CD4-positive, alpha-beta T cell treated with Interleukin-15 for 1 hour (primary cell): ENCODE measurements around the gene MT1F.

ENCODE experiments used
- DNase-seq: peaks from one replicate; pipeline ENCODE4 v3.0.0-alpha.2; 2020

The MT1F gene

GRCh38 chr16:56702836-56703235, 45.1 kb downstream of the MT1F start:
- DNase-seq = no peak
